Peyer's patch (tissue), 4 donors: ENCODE results near the gene ATP5IF1. TPM values are rescaled to one million over a fixed set of nuclear protein-coding genes. Genes with fewer than 3 reads are reported as not detected.
A peak's percentile ranks its signal among the peaks of the same experiment; 100 is the strongest.

Source experiments
- DNase-seq, 3 donors: peaks; one replicate each; pipeline ENCODE4 v3.0.0-alpha.2; 2017 to 2019
- H3K27ac ChIP-seq, 4 donors: fragments of 200-600 bp; sonication (generic); one replicate each; pipeline ENCODE4 v1.5.1; 2016 to 2019
- H3K27me3 ChIP-seq, 2 donors: fragments of 200-600 bp; sonication (generic); one replicate each; pipeline ENCODE4 v1.5.1; 2019
- H3K36me3 ChIP-seq, 3 donors: fragments of 200-600 bp; sonication (generic); one replicate each; pipeline ENCODE4 v1.5.1; 2016 to 2019
- H3K4me1 ChIP-seq, 4 donors: fragments of 200-600 bp; sonication (generic); one replicate each; pipeline ENCODE4 v1.5.1; 2016 to 2019
- H3K4me3 ChIP-seq, 4 donors: fragments of 200-600 bp; sonication (generic); 1 replicate in 3 of 4; 2 replicates in 1 of 4; pipeline ENCODE4 v1.5.1; 2016 to 2019; ENCODE audit warnings: mild to moderate bottlenecking in 1 of 4
- H3K9me3 ChIP-seq, 4 donors: fragments of 200-600 bp; sonication (generic); one replicate each; pipeline ENCODE4 v1.5.1; 2016 to 2019; ENCODE audit warnings: mild to moderate bottlenecking in 1 of 4
- CTCF ChIP-seq, 6 experiments: fragments of 450-650 bp in 4 of 6; fragments of 200-600 bp in 2 of 6; sonication (generic) in 1 of 6; IDR thresholded peaks; one replicate each; pipeline ENCODE4 v1.5.1; 2017 to 2019; ENCODE audit warnings: antibody characterized with exemption in 6 of 6, mild to moderate bottlenecking in 3 of 6, moderate library complexity in 1 of 6
- POLR2A ChIP-seq, 2 donors: fragments of 450-650 bp; IDR thresholded peaks; one replicate each; pipeline ENCODE4 v1.5.1; 2017; ENCODE audit warnings: antibody characterized with exemption in 2 of 2, mild to moderate bottlenecking in 2 of 2, moderate library complexity in 2 of 2
- total RNA-seq, 4 donors: library from RNA; depleted of rRNA; stranded (reverse); fragments of >200 nt; gene quantifications; one replicate each; pipeline ENCODE4 v1.1.0, GENCODE V29; 2016

Gene ATP5IF1
- total RNA-seq, 4 donors from 2014 or later: 180 to 381 (median 358) TPM

GRCh38 chr1:28240024-28240423 lies 4.1 kb downstream of the ATP5IF1 start:
- Histone ChIP-seq H3K9me3 (no peaks in the 10 kb centered on the region), H3K27ac (no peak overlapping the region), H3K36me3 (peaks cover 0 to 10% (median 0%) of the 10 kb centered on the region in 3 donors), H3K4me3 (no peak overlapping the region), H3K4me1 (peaks cover 0 to 32% (median 8%) of the 10 kb centered on the region in 4 donors), H3K27me3 (no peaks in the 10 kb centered on the region)
- DNase-seq: no peak
- TF ChIP-seq CTCF (IDR thresholded peaks at IDR 0.05) (no peak), POLR2A (IDR thresholded peaks at IDR 0.05) (no peak)

GRCh38 chr1:28241638-28242241 lies 5.8 kb downstream of the ATP5IF1 start:
- Histone ChIP-seq H3K27ac (no peak overlapping the region), H3K9me3 (no peaks in the 10 kb centered on the region), H3K36me3 (peaks cover 0 to 10% (median 0%) of the 10 kb centered on the region in 3 donors), H3K27me3 (no peaks in the 10 kb centered on the region), H3K4me1 (peaks cover 0 to 32% (median 11%) of the 10 kb centered on the region in 4 donors), H3K4me3 (no peak overlapping the region)
- TF ChIP-seq POLR2A (IDR thresholded peaks at IDR 0.05): no peak
- no peak for TF ChIP-seq CTCF (IDR thresholded peaks at IDR 0.05)
- no peak for DNase-seq

- DNase-seq: no peak
- peak overlapping the region; percentile 48 to 85 (median 72) for H3K27ac ChIP-seq
These were observed 7.9 kb downstream of the ATP5IF1 start for GRCh38 chr1:28243685-28244311.

GRCh38 chr1:28244549-28245251 lies 8.8 kb downstream of the ATP5IF1 start:
- H3K27me3 ChIP-seq: no peaks in the 10 kb centered on the region
- H3K27ac ChIP-seq: peak overlapping the region; percentile 48 to 85 (median 72)
- peak in 1 of 3 donors; percentile 45 for DNase-seq
- H3K4me1 ChIP-seq: peaks cover 9 to 39% (median 19%) of the 10 kb centered on the region in 4 donors
- no peaks in the 10 kb centered on the region for H3K36me3 ChIP-seq
- no peaks in the 10 kb centered on the region for H3K9me3 ChIP-seq
- TF ChIP-seq POLR2A (IDR thresholded peaks at IDR 0.05): no peak
- TF ChIP-seq CTCF (IDR thresholded peaks at IDR 0.05): no peak
- H3K4me3 ChIP-seq: peak overlapping the region in 1 of 4 donors; percentile 69

More at GRCh38 chr1:28243685-28244311, 7.9 kb downstream of the ATP5IF1 start:
- H3K9me3 ChIP-seq: no peaks in the 10 kb centered on the region
- TF ChIP-seq POLR2A (IDR thresholded peaks at IDR 0.05) (peak in 1 of 2 donors; percentile 27), CTCF (IDR thresholded peaks at IDR 0.05) (no peak)
- peaks cover 6 to 36% (median 19%) of the 10 kb centered on the region in 4 donors for H3K4me1 ChIP-seq
- H3K36me3 ChIP-seq: no peaks in the 10 kb centered on the region
- peak overlapping the region in 1 of 4 donors; percentile 0 for H3K4me3 ChIP-seq
- H3K27me3 ChIP-seq: no peaks in the 10 kb centered on the region

- Histone ChIP-seq H3K9me3 (no peaks in the 10 kb centered on the region), H3K36me3 (no peaks in the 10 kb centered on the region), H3K4me1 (peaks cover 9 to 39% (median 19%) of the 10 kb centered on the region in 4 donors), H3K4me3 (peak overlapping the region; percentile 56 to 69 (median 62)), H3K27ac (peak overlapping the region; percentile 85 to 93 (median 90)), H3K27me3 (no peaks in the 10 kb centered on the region)
- no peak for TF ChIP-seq POLR2A (IDR thresholded peaks at IDR 0.05)
- no peak for TF ChIP-seq CTCF (IDR thresholded peaks at IDR 0.05)
- DNase-seq: peak in 1 of 3 donors; percentile 43
These were observed 10.5 kb downstream of the ATP5IF1 start for GRCh38 chr1:28246427-28246832.
